B cell (primary cell): ENCODE results near the gene CDC73. TPM values are rescaled to one million over a fixed set of nuclear protein-coding genes. Genes with fewer than 3 reads are reported as not detected.

Experiments
- ATAC-seq: fragments of 200-7000 bp; cut with Tn5 transposase; one replicate; pipeline ENCODE4 v1.10.0; 2021; ENCODE audit warnings: low read depth, mild to moderate bottlenecking, moderate number of reproducible peaks, moderate library complexity
- CTCF ChIA-PET: fragments of 350-600 bp; sonication (Branson Sonifier 250); formaldehyde crosslinking; loops from one replicate; lab custom pipeline; 2021; ENCODE audit warnings: antibody characterized with exemption, inconsistent platforms; lab: Charles Lee
- POLR2A ChIA-PET: fragments of 350-600 bp; sonication (Branson Sonifier 250); formaldehyde crosslinking; loops from one replicate; lab custom pipeline; 2021; ENCODE audit warnings: antibody characterized with exemption; lab: Charles Lee
- DNase-seq: peaks from one replicate; pipeline ENCODE4 v3.0.0; 2013
- H2AFZ ChIP-seq: 2 replicates; pipeline ENCODE4 v1.6.1; 2012; ENCODE audit warnings: mild to moderate bottlenecking, low read depth, low read length; ENCODE audit not compliant: insufficient read depth, poor library complexity, severe bottlenecking
- H3K27ac ChIP-seq, 2 donors: 1 replicate in 1 of 2; 2 replicates in 1 of 2; pipeline ENCODE4 v1.5.1; 2012 to 2013; ENCODE audit warnings: low read length in 2 of 2, mild to moderate bottlenecking in 2 of 2, moderate library complexity in 1 of 2
- H3K27me3 ChIP-seq, 4 experiments: fragments of 200-600 bp in 1 of 4; sonication (generic) in 1 of 4; replicated peaks in 1 of 4; 1 replicate in 2 of 4; 2 replicates in 2 of 4; pipeline versions ENCODE4 v1.6.1 to v1.7.0; 2013 to 2016; ENCODE audit warnings: low read length in 3 of 4, mild to moderate bottlenecking in 2 of 4, mixed read lengths in 1 of 4, moderate library complexity in 1 of 4; ENCODE audit not compliant: insufficient read depth in 4 of 4, control insufficient read depth in 3 of 4; ENCODE audit errors: control extremely low read depth in 1 of 4
- H3K36me3 ChIP-seq, 2 experiments: replicated peaks in 1 of 2; 1 replicate in 1 of 2; 2 replicates in 1 of 2; pipeline versions ENCODE4 v1.6.1 to v1.7.1; 2013; ENCODE audit warnings: low read length in 1 of 2; ENCODE audit not compliant: insufficient read depth in 2 of 2, control insufficient read depth in 1 of 2; ENCODE audit errors: control extremely low read depth in 1 of 2, extremely low read depth in 1 of 2
- H3K4me1 ChIP-seq, 2 donors: fragments of 200-600 bp in 1 of 2; sonication (generic) in 1 of 2; 1 replicate in 1 of 2; 2 replicates in 1 of 2; pipeline versions ENCODE4 v1.5.1 to v1.6.1; 2013 to 2017; ENCODE audit warnings: low read length in 2 of 2; ENCODE audit not compliant: control insufficient read depth in 2 of 2, insufficient read depth in 2 of 2
- H3K4me2 ChIP-seq: replicated peaks from 2 replicates; pipeline ENCODE3; 2012; ENCODE audit warnings: mild to moderate bottlenecking, low read depth, low read length; ENCODE audit not compliant: poor library complexity, severe bottlenecking
- H3K4me3 ChIP-seq, 5 experiments: fragments of 200-600 bp in 1 of 5; sonication (generic) in 1 of 5; 1 replicate in 3 of 5; 2 replicates in 2 of 5; pipeline versions ENCODE4 v1.5.1 to v1.7.0; 2011 to 2016; ENCODE audit warnings: low read length in 4 of 5, mild to moderate bottlenecking in 4 of 5, low read depth in 2 of 5, control low read depth in 1 of 5, moderate library complexity in 1 of 5; ENCODE audit not compliant: insufficient read depth in 1 of 5; ENCODE audit errors: control extremely low read depth in 1 of 5, extremely low read depth in 1 of 5
- H3K79me2 ChIP-seq: fragments of 200-600 bp; sonication (generic); one replicate; pipeline ENCODE4 v1.6.0; 2016; ENCODE audit warnings: low read length; ENCODE audit not compliant: control insufficient read depth, insufficient read depth
- H3K9ac ChIP-seq: fragments of 200-600 bp; sonication (generic); 2 replicates; pipeline ENCODE4 v1.6.1; 2017; ENCODE audit warnings: mild to moderate bottlenecking, low read length, moderate library complexity
- H3K9me3 ChIP-seq, 3 donors: one replicate each; pipeline versions ENCODE4 v1.6.1 to v1.7.1; 2013; ENCODE audit warnings: low read length in 2 of 3; ENCODE audit not compliant: control insufficient read depth in 2 of 3, insufficient read depth in 1 of 3; ENCODE audit errors: control extremely low read depth in 1 of 3
- H4K20me1 ChIP-seq: 2 replicates; pipeline ENCODE4 v1.6.0; 2012; ENCODE audit warnings: mild to moderate bottlenecking, low read length; ENCODE audit not compliant: insufficient read depth, control insufficient read depth, poor library complexity, severe bottlenecking
- H3K27ac Mint-ChIP-seq: one replicate; pipeline ENCODE4 v1.8.0; 2021; ENCODE audit warnings: mixed read lengths
- H3K27me3 Mint-ChIP-seq: one replicate; pipeline ENCODE4 v1.8.0; 2021; ENCODE audit warnings: mixed read lengths
- H3K4me1 Mint-ChIP-seq: one replicate; pipeline ENCODE4 v1.8.0; 2021; ENCODE audit warnings: mixed read lengths
- H3K4me3 Mint-ChIP-seq: one replicate; pipeline ENCODE4 v1.8.0; 2021; ENCODE audit warnings: mixed read lengths
- H3K9me3 Mint-ChIP-seq: one replicate; pipeline ENCODE4 v1.8.0; 2022; ENCODE audit warnings: mixed read lengths; ENCODE audit not compliant: insufficient read depth
- EZH2 ChIP-seq: IDR thresholded peaks from 2 replicates; pipeline ENCODE4 v1.6.1; 2012; ENCODE audit warnings: borderline replicate concordance, low read depth, mild to moderate bottlenecking, moderate library complexity, low read length; ENCODE audit not compliant: insufficient read depth, poor library complexity, severe bottlenecking
- WGBS: methylation state at CpG from one replicate; pipeline ENCODE4 v1.1.5; 2013; ENCODE audit warnings: missing lambda C conversion rate; ENCODE audit not compliant: insufficient coverage; 5-methylcytosine and 5-hydroxymethylcytosine counted together
- intact Hi-C: fragments of 100-400 bp; cut with micrococcal nuclease; formaldehyde crosslinking; loops from one replicate; pipeline ENCODE4 v1.10.0; 2022
- polyA plus RNA-seq: library from polyadenylated mRNA; depleted of rRNA; stranded (reverse); fragments of >200 nt; gene quantifications from 2 replicates; pipeline ENCODE4 v1.2.3, GENCODE V29; 2012
- total RNA-seq, 2 donors: library from RNA; stranded (reverse); fragments of 120-200 nt in 1 of 2; gene quantifications; 1 replicate in 1 of 2; 2 replicates in 1 of 2; pipeline versions ENCODE4 v1.2.3 to v1.2.4, GENCODE V29; 2013 to 2022
- TF ChIP-seq, protein P1 (sequence below): fragments of 200-600 bp; IDR thresholded peaks from one replicate; pipeline ENCODE4 v1.8.0; 2022; ENCODE audit warnings: antibody characterized with exemption, mild to moderate bottlenecking

CDC73 gene
- total and polyA plus RNA-seq, 2 donors (not counting 1 experiment from before 2014, with no cell fraction given), result 6.1 to 71.7 TPM

DNA sequence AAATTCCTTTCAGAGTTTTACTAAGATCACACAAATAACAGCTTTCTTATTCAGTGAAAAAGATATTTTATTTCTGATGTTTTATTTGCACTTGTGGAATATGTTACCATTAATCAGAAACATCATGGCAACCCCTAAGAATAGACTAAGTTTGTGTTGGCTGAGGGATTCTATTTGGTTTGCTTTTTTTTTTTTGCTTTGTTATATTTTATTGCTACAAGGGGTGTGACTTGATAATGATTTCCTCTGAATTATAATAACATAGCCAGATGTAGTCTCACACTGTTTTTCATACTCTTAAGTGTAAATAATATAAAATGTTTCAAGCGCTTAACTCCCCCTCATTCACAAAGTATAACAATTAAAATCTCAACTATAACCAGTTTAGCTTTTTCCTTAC, 36.6 kb upstream of the CDC73 start:
- no peaks in the 10 kb centered on the region for H3K27me3 Mint-ChIP-seq
- Histone ChIP-seq H2AFZ (no peak overlapping the region), H3K27ac (no peak overlapping the region), H4K20me1 (no peaks in the 10 kb centered on the region), H3K4me3 (no peak overlapping the region), H3K79me2 (no peaks in the 10 kb centered on the region), H3K27me3 (no peaks in the 10 kb centered on the region), H3K4me2 (no peak overlapping the region), H3K4me1 (no peaks in the 10 kb centered on the region), H3K9ac (no peak overlapping the region), H3K36me3 (peaks cover 0 to 38% of the 10 kb centered on the region in 2 experiments), H3K9me3 (no peaks in the 10 kb centered on the region)
- no peak for ATAC-seq
- ChIA-PET POLR2A (no interaction called here), CTCF (no interaction called here)
- H3K27ac Mint-ChIP-seq, result no peak overlapping the region
- TF ChIP-seq, protein P1, sequence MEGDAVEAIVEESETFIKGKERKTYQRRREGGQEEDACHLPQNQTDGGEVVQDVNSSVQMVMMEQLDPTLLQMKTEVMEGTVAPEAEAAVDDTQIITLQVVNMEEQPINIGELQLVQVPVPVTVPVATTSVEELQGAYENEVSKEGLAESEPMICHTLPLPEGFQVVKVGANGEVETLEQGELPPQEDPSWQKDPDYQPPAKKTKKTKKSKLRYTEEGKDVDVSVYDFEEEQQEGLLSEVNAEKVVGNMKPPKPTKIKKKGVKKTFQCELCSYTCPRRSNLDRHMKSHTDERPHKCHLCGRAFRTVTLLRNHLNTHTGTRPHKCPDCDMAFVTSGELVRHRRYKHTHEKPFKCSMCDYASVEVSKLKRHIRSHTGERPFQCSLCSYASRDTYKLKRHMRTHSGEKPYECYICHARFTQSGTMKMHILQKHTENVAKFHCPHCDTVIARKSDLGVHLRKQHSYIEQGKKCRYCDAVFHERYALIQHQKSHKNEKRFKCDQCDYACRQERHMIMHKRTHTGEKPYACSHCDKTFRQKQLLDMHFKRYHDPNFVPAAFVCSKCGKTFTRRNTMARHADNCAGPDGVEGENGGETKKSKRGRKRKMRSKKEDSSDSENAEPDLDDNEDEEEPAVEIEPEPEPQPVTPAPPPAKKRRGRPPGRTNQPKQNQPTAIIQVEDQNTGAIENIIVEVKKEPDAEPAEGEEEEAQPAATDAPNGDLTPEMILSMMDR, result no peak
- TF ChIP-seq EZH2, result no peak
- DNase-seq, result no peak
- peaks cover 6% of the 10 kb centered on the region for H3K4me1 Mint-ChIP-seq
- no peak overlapping the region for H3K4me3 Mint-ChIP-seq
- H3K9me3 Mint-ChIP-seq, result no peaks in the 10 kb centered on the region
- intact Hi-C loops, result no loop called here
- WGBS, result no CpG with 5 or more reads among the region's 1 CpG

DNA sequence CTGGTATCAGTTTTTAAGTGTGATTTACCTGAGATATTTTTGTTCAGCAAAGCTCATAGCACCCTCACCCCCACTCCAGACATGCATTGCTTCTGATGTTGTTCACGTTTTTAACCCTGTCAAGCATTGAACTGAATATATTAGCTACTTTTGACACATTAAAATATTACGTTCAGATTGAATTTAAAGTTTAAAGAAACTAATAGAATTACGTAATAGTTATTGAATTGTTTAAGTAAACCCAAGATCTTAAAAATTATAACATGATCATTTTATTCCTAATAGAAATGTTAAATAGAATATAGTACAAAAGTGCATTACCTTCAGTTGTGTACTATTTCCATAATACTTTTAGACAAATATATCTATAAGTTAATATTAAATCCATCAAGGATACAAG, 35.5 kb upstream of the CDC73 start:
- Histone ChIP-seq H3K9ac (no peak overlapping the region), H3K4me3 (no peak overlapping the region), H2AFZ (no peak overlapping the region), H3K79me2 (no peaks in the 10 kb centered on the region), H4K20me1 (no peaks in the 10 kb centered on the region), H3K4me2 (no peak overlapping the region), H3K27me3 (no peaks in the 10 kb centered on the region), H3K9me3 (no peaks in the 10 kb centered on the region), H3K4me1 (no peaks in the 10 kb centered on the region), H3K27ac (no peak overlapping the region), H3K36me3 (peaks cover 0 to 34% of the 10 kb centered on the region in 2 experiments)
- Mint-ChIP-seq H3K4me1 (peaks cover 6% of the 10 kb centered on the region), H3K9me3 (no peaks in the 10 kb centered on the region), H3K27ac (no peak overlapping the region), H3K4me3 (no peak overlapping the region), H3K27me3 (no peaks in the 10 kb centered on the region)
- intact Hi-C loops, result no loop called here
- TF ChIP-seq, protein P1, result no peak
- no peak for TF ChIP-seq EZH2
- DNase-seq (no peak), ATAC-seq (no peak)
- no CpG with 5 or more reads among the region's 3 CpGs for WGBS
- POLR2A ChIA-PET, result no interaction called here
- CTCF ChIA-PET, result no interaction called here
